Upper lobe of left lung (tissue), 4 donors: ENCODE results near the gene EGFLAM.

ENCODE experiments used
- EP300 ChIP-seq, 4 donors: sonication (generic); formaldehyde crosslinking; IDR thresholded peaks; one replicate each; pipeline ENCODE4 v1.5.1; 2017; ENCODE audit warnings: antibody characterized with exemption in 4 of 4, control low read depth in 2 of 4
- POLR2A ChIP-seq, 4 donors: fragments of 450-650 bp; IDR thresholded peaks; one replicate each; pipeline ENCODE4 v1.5.1; 2016 to 2017; ENCODE audit warnings: antibody characterized with exemption in 4 of 4, mild to moderate bottlenecking in 2 of 4
- TF ChIP-seq, protein P1 (sequence below), 6 experiments: fragments of 450-650 bp in 4 of 6; fragments of 200-600 bp in 2 of 6; sonication (generic) in 2 of 6; IDR thresholded peaks; one replicate each; pipeline ENCODE4 v1.5.1; 2016 to 2019; ENCODE audit warnings: antibody characterized with exemption in 6 of 6

DNA sequence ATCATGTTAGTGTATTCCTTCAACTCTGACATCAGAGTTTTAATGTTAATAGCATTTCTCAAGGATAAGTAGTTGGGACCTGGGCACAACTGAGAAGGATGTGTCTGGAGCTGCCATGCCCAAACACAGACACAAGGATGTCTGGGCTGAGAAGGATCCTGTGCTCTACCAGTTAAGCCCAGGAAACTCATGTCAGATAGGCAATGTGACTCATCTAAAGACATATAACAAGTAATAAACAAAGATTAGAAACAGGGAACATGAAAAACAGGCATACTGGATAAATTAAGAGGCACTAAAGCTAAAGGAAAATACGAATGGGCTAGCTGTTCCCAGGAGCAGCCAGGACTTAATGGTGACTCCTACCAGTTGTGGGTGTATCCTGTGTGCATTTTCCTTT, 9.1 kb upstream of the EGFLAM start:
- TF ChIP-seq EP300 (IDR thresholded peaks at IDR 0.05) (no peak), POLR2A (IDR thresholded peaks at IDR 0.05) (no peak)
- TF ChIP-seq, protein P1, sequence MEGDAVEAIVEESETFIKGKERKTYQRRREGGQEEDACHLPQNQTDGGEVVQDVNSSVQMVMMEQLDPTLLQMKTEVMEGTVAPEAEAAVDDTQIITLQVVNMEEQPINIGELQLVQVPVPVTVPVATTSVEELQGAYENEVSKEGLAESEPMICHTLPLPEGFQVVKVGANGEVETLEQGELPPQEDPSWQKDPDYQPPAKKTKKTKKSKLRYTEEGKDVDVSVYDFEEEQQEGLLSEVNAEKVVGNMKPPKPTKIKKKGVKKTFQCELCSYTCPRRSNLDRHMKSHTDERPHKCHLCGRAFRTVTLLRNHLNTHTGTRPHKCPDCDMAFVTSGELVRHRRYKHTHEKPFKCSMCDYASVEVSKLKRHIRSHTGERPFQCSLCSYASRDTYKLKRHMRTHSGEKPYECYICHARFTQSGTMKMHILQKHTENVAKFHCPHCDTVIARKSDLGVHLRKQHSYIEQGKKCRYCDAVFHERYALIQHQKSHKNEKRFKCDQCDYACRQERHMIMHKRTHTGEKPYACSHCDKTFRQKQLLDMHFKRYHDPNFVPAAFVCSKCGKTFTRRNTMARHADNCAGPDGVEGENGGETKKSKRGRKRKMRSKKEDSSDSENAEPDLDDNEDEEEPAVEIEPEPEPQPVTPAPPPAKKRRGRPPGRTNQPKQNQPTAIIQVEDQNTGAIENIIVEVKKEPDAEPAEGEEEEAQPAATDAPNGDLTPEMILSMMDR (IDR thresholded peaks at IDR 0.05) = no peak
